HUDEP-2 (cell line): ENCODE measurements around the gene THG1L.

ENCODE experiments used
- DNase-seq, 76 experiments: peaks; one replicate each; lab custom pipeline; 2025; ENCODE audit not compliant: unreplicated experiment in 76 of 76; lab: John Stamatoyannopoulos, UW

Gene THG1L

GRCh38 chr5:157749462-157749799 is 18.2 kb downstream of the THG1L start:
- no peak for DNase-seq

- no peak for DNase-seq
Observed at GRCh38 chr5:157750320-157750719, 19.1 kb downstream of the THG1L start.

DNA sequence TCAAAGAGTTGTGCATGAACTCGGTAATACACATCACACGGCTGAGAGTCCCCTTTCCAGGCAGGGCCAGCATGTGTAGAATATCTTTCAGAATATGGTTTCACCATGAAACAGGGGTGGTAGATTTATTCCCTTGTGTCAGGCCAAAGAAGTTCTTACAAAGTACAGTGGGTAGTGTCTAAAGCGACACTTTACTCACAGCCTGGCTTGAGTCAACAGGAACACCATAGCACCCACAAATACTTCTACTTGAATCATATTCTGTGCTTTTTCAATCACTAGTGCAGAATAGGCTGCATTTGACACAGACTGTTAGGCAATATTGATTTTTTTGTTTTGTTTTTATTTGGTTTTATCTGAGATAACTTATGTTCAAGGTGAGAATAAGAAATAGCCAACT is 24.9 kb downstream of the THG1L start:
- DNase-seq = no peak

DNA sequence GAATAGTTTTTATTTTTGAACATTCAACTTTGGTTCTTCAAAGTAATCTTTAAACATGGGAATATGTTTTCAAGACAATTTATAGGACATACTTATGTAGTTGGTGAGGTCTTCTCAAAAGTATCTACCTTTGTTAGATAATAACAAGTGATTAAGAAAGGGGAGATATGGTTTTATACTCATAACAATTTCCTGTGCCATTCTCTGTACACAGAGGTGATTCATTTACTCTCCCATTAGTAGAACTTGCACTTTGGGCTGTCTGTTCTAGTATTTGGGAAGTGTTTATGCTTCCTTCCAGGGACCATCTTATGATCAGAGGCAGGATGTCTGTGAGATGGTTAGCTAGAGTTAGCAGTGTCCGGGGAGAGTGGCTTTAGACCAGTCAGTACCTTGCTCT is 27.5 kb downstream of the THG1L start:
- no peak for DNase-seq

- DNase-seq = peak in 34 of 76 experiments; percentile 3 to 66 (median 32)
Observed at GRCh38 chr5:157761690-157762621, 30.7 kb downstream of the THG1L start.

DNA sequence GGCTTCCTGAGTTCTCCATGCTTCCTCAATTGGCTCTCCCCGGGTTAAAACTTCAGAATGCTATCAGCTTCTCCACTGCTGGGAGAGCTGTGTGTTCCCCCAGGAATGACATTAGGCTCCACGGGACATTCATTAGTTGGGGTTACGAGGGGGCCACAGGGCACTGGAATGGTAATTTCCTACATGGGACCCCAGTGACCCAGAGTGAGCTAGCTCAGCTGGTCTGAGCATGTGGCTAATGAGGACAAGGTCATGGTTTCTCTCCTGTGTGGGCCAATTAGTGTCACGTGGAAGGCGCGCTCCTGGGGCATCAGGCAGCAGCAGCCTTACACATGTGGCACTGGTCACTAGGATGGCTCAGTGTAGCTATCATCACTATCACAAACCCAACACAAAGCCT is 33.3 kb downstream of the THG1L start:
- no peak for DNase-seq

DNA sequence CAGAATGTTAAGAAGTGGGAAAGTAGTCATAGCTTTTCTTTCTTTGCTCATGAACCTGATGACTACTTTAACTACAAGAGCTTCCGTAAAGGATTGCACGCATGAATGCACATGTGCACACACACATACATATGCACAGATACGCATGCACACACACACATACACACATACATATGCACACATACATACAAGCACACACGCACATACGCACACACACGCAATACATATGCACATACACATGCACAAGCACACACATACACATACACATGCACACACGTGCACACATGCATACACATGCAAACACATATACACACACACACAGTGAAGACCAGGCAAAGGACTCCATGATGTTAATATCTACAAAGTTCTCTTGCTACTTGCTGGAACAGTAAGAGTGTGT is 35.2 kb downstream of the THG1L start:
- DNase-seq = no peak

DNA sequence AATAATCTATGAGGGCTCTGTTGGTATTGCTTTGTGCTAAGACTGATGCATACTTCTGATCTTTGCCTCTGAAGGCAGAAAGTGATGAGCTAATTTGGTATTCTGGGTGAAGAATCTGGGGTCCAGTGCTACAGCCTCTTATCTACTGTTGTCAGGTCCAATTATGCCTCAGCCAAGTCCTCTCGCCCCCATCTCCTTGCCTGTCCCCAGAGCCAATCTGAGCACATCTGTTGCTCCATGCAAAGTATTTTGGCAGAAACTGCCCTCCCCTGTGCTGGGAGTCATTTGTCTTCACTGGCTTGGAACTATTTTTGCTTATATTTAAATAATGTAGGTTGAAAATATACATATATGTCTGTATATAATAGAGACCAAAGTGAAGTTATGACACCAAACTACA is 35.7 kb downstream of the THG1L start:
- peak in 4 of 76 experiments; percentile 1 to 11 (median 6) for DNase-seq

GRCh38 chr5:157767689-157768088 is 36.5 kb downstream of the THG1L start:
- no peak for DNase-seq

DNA sequence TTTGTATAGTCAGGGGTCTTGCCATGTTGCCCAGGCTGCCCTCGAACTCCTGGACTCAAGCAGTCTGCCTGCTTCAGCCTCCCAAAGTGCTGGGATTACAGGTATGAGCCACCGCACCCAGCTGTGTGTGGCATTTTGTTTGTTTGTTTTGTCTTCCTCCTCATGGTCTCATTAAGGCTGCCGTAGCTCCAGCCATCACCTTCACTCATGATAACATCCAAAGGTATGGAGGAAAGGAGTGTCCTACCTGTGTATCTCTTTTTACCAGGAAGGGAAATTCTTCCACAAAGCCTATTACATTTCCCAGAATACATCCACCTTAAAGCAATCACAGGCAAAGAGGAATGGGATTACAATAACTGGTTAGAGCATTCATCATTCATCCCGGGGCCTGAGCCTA is 39.4 kb downstream of the THG1L start:
- DNase-seq = no peak

DNA sequence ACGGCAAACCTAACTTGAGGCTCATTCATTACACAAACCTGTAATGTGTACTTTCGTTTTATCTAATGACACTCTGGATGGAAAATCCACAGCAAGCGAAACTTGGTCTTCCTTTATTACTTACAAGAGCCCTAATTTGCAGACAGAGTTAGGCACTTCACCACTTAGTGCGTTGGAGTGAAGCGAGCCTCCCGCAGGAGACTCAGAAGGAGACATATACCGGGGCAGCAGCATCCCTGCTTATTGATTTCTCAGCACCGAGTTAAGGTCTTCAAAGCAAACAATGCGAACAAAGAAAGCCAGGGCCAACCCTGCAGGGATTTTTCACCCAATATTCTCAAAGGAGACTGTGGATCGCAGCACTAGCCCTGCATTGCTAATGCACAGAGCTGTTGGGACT is 40.9 kb downstream of the THG1L start:
- DNase-seq = no peak

GRCh38 chr5:157778121-157778805 is 47.0 kb downstream of the THG1L start:
- DNase-seq = no peak

DNA sequence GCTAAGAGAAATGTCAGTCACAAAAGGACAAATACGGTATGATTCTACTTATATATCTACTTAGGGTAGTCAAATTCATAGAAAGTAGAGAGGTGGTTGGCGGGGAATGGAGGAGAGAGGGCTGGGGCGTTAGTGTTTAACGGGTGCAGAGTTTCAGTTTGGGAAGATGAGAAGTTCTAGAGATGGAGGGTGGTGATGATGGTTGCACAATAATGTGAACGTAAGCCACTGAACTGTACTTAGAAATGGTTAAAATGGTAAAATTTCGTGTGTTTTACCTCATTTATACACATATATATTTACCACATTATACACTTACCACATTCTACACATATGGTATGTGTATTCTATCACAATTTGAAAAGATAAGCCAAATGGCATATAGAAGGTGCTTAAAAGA is 48.0 kb downstream of the THG1L start:
- DNase-seq = no peak

DNA sequence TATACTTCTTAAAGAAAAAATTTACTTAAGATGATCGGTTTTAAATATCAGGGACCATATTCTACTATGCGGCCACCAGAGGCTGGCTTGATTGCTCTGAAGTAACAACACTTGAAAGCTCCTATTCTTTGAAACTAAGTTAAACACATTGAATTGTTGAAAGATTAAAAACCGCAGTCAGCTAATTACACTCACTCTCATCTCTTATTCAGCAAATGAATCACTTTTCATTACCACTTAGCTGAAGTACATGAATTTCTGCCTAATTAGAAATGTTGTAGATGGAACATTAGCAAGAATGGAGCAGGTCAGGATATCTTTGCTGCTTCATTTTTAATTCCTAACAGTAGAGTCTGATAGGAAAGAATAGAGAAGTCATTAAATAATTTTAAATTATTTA is 54.6 kb downstream of the THG1L start:
- DNase-seq = no peak
